RPMI7951 (cell line): ENCODE measurements around the gene MORF4L2. TPM values are rescaled to one million over a fixed set of nuclear protein-coding genes. Genes with fewer than 3 reads are reported as not detected.

ENCODE experiments used
- DNase-seq: peaks from one replicate; pipeline ENCODE4 v3.0.0-alpha.2; 2012; ENCODE audit warnings: low read depth
- total RNA-seq: library from RNA; depleted of rRNA; stranded (reverse); fragments of >200 nt; shearing (Covaris generic); gene quantifications from 2 replicates; pipeline ENCODE4 v1.2.3, GENCODE V29; 2014; rRNA removed

The MORF4L2 gene
- total RNA-seq, 1 experiment from 2014 or later: 542 TPM

DNA sequence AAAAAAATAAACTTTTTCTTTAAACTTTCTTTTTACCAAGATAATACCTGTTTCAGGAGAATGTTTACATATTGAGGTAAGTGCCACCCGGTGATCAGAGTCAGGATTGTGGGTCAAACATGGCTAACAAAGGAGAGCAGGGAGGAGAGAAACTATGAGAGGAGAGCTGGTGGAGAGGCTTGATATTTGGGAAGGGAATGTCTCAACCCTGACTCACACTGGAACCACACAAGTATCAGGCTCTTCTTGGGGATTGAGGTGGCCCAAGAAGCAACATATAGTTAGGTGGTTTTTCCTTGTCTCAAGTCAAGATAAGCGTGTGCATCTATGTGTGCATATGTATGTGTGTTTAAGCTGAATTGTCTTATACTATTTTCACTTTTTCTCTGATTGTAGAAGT is 51.1 kb downstream of the MORF4L2 start:
- DNase-seq: no peak

DNA sequence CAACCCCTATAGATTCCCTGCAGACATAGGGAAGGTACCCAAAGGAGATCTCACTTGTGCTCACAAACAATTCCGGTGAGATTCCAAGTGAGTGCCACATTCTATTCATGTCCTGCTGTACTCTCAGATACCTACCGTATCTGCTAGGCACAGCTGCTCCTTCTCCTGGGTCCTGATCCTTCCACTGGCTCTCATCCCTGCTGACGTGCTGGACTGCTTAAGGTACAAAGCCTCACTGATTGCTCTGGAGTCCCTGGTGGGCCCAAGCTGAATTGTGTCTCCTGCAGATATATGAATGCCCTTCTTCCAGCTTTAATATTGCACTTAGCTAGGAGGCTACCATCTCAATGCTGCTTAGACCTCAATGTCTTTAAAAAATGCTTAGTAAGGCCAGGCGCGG is 55.4 kb downstream of the MORF4L2 start:
- DNase-seq: no peak

DNA sequence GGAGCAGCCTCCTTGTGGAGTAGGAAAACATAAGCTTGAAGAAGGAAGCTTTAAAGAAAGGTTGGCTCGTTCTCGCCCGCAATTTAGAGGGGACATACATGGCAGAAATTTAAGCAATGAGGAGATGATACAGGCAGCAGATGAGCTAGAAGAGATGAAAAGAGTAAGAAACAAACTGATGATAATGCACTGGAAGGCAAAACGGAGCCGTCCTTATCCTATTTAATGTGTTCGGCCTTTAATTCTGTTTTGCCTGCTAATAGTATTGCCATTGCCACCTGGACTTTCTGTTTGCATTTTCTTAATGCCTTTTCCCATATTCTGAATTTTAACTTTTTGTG is 56.4 kb downstream of the MORF4L2 start:
- DNase-seq: no peak

DNA sequence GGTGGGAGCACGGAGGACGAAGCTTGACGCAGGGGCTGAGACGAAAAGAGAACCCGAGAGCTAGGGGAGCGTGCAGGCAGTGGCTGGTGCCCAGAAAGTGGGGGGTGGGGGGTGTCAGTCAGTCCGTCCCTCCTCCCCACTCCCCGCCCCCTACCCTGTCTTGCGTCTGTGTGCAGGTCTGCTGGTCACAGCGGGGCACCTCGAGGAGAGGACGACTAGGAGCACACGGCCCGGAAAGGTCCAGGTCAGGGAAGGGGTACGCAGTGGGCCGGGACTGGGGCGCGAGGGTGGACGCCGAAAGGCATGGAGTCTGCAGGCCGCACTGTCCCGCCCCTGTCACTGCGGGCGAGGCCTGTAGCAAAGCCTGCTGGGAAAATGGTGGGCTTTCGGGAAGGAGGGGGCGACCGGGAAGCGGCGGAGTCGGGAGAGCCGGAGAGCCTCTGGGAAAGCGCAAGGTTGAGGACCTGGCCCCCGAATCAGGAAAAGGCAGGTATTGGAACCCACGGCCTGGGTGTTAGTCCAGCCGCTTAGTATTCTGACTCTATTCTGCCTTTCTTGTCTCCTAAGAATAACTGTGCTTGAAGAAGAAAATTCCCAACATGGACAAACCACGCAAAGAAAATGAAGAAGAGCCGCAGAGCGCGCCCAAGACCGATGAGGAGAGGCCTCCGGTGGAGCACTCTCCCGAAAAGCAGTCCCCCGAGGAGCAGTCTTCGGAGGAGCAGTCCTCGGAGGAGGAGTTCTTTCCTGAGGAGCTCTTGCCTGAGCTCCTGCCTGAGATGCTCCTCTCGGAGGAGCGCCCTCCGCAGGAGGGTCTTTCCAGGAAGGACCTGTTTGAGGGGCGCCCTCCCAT is 57.0 kb downstream of the MORF4L2 start:
- peak; percentile 60 for DNase-seq

DNA sequence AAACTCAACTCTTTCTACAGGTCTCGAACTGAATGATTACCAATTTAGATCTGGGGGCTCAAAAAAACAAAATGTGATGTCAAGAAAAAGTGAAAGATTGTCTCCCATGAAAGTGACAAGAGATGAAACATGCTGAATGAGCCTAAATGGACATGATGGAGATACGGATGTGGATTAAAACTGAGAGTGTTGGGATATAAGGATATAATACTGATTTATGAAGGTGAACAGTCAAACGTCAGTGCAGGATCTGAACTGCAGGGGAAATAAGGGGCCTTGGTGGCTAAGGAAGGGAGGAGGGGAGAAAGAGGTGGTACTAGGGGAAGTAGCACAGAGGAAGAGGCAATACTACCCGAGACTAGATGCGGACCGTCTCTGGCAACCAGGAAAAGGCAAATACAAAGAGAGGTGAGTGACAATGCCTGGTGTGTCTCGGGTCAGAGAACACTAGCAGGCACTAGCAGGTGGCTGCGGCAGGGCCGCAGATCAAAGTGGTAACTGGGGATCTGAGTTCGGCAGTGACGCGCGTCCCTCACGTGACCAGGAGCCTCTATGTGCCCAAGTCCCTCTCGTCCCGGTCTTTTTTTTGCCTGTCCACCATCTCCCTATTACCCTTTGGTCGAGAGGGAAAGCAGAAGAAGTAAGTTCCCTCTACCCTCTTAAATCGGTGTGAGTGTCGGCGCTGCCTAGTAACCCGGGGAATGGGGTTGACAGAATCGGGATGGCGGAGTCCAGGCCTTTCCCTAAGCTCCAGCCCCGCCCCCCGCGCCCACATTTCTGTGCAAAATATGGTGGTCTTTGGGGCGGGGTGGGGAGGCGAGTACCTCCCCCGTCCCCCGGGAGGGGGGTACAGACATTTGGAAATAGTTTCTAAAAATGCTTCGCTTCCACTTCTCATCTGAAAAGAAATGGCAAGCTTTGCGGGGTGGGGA is 57.8 kb downstream of the MORF4L2 start, which contains the start of gene TCEAL1:
Gene TCEAL1 (plus strand): TSS at position 590 of the 932 bp plus-strand sequence. CDS start 942 bp downstream, outside the sequence.
- DNase-seq: peak; percentile 36

DNA sequence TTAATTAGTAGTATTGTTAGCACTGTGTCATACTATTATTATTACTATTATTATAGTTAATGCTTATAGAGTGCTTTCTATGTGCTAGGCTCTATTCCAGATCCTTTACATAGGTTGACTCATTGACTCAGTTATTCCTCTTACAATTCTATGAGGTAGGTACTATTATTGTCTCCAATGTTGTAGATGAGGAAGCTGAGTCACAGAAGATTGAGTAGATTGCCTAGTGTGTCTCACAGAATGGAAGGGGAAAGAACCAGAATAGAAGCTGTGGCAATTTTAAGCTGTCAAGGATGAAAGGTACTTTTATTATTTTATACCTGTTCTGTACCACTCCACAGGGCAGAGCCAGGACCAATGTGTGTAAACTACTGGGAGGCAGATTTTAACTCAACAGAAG is 59.6 kb downstream of the MORF4L2 start:
- DNase-seq: no peak

Other genes starting within 250 kb of the MORF4L2 start
- not detected in 2 replicates for gene RAB40A, start 167.2 kb downstream of the MORF4L2 start, total RNA-seq
- 32.1 and 38.1 TPM in 2 replicates for gene TCEAL4, start 101.2 kb downstream of the MORF4L2 start, total RNA-seq
- 17.8 and 18.0 TPM in 2 replicates for gene TCEAL3, start 78.7 kb downstream of the MORF4L2 start, total RNA-seq
- 25.8 and 28.5 TPM in 2 replicates for gene TCEAL1, start 57.7 kb downstream of the MORF4L2 start, total RNA-seq
- gene TMEM31, start 24.2 kb upstream of the MORF4L2 start, total RNA-seq: not detected in 2 replicates
- 3.1 and 3.3 TPM in 2 replicates for gene PLP1, start 90.1 kb upstream of the MORF4L2 start, total RNA-seq
- gene RAB9B, start 145.6 kb upstream of the MORF4L2 start, total RNA-seq: under 0.01 TPM in 1 of 2 replicates, not detected in the other